CD14-positive monocyte (primary cell): ENCODE measurements around the gene OLIG2. TPM values are rescaled to one million over a fixed set of nuclear protein-coding genes. Genes with fewer than 3 reads are reported as not detected.
A peak's percentile ranks its signal among the peaks of the same experiment; 100 is the strongest.

Source experiments
- DNase-seq, 3 donors: peaks; one replicate each; pipeline ENCODE4 v3.0.0-alpha.2; 2011 to 2022
- H2AFZ ChIP-seq: 2 replicates; pipeline ENCODE4 v1.6.0; 2012; ENCODE audit warnings: mild to moderate bottlenecking, low read depth, low read length, inconsistent platforms; ENCODE audit not compliant: insufficient read depth, poor library complexity, severe bottlenecking
- H3K27ac ChIP-seq, 2 donors: 1 replicate in 1 of 2; 2 replicates in 1 of 2; pipeline ENCODE4 v1.5.1; 2012 to 2013; ENCODE audit warnings: low read length in 2 of 2, control low read depth in 1 of 2, inconsistent platforms in 1 of 2, low read depth in 1 of 2, mild to moderate bottlenecking in 1 of 2
- H3K27me3 ChIP-seq, 2 donors: one replicate each; pipeline versions ENCODE4 v1.6.0 to v1.6.1; 2011 to 2013; ENCODE audit warnings: low read length in 2 of 2; ENCODE audit not compliant: control insufficient read depth in 2 of 2, insufficient read depth in 2 of 2
- H3K36me3 ChIP-seq, 2 donors: replicated peaks in 1 of 2; 1 replicate in 1 of 2; 2 replicates in 1 of 2; pipeline versions ENCODE4 v1.5.1 to v1.6.1; 2012 to 2013; ENCODE audit warnings: low read length in 2 of 2, control low read depth in 1 of 2, inconsistent platforms in 1 of 2, mild to moderate bottlenecking in 1 of 2; ENCODE audit not compliant: insufficient read depth in 2 of 2, control insufficient read depth in 1 of 2
- H3K4me1 ChIP-seq, 2 donors: 1 replicate in 1 of 2; 2 replicates in 1 of 2; pipeline versions ENCODE4 v1.5.1 to v1.6.1; 2012 to 2013; ENCODE audit warnings: low read length in 2 of 2, control low read depth in 1 of 2, inconsistent platforms in 1 of 2, mild to moderate bottlenecking in 1 of 2, moderate library complexity in 1 of 2; ENCODE audit not compliant: insufficient read depth in 2 of 2, control insufficient read depth in 1 of 2
- H3K4me2 ChIP-seq: replicated peaks from 2 replicates; pipeline ENCODE3; 2012; ENCODE audit warnings: low read length, moderate library complexity, mild to moderate bottlenecking; ENCODE audit not compliant: poor library complexity, severe bottlenecking; ENCODE audit errors: extremely low read depth
- H3K4me3 ChIP-seq, 3 experiments: fragments of 200-600 bp in 1 of 3; sonication (generic) in 1 of 3; replicated peaks in 1 of 3; 1 replicate in 2 of 3; 2 replicates in 1 of 3; pipeline ENCODE4 v1.5.1; 2011 to 2013; ENCODE audit warnings: low read length in 3 of 3, mild to moderate bottlenecking in 3 of 3, control low read depth in 2 of 3, low read depth in 2 of 3, inconsistent platforms in 1 of 3, moderate library complexity in 1 of 3
- H3K79me2 ChIP-seq: 2 replicates; pipeline ENCODE4 v1.6.0; 2012; ENCODE audit warnings: mild to moderate bottlenecking, control low read depth, inconsistent platforms, low read length, moderate library complexity; ENCODE audit not compliant: insufficient read depth
- H3K9ac ChIP-seq: 2 replicates; pipeline ENCODE4 v1.6.0; 2017; ENCODE audit warnings: low read length, mild to moderate bottlenecking; ENCODE audit not compliant: insufficient read depth, poor library complexity, severe bottlenecking
- H3K9me3 ChIP-seq, 2 donors: replicated peaks in 1 of 2; 1 replicate in 1 of 2; 2 replicates in 1 of 2; pipeline versions ENCODE4 v1.5.1 to v1.6.1; 2012 to 2013; ENCODE audit warnings: low read length in 2 of 2, control low read depth in 1 of 2; ENCODE audit not compliant: control insufficient read depth in 1 of 2, insufficient read depth in 1 of 2
- H4K20me1 ChIP-seq: 2 replicates; pipeline ENCODE4 v1.6.0; 2012; ENCODE audit warnings: mild to moderate bottlenecking, low read length, control low read depth, moderate library complexity; ENCODE audit not compliant: insufficient read depth
- H3K27ac Mint-ChIP-seq, 7 donors: one replicate each; pipeline ENCODE4 v1.8.0; 2020; ENCODE audit warnings: mild to moderate bottlenecking in 7 of 7, mixed read lengths in 7 of 7, moderate library complexity in 6 of 7, inconsistent platforms in 2 of 7
- H3K27me3 Mint-ChIP-seq, 3 donors: one replicate each; pipeline ENCODE4 v1.8.0; 2021 to 2022; ENCODE audit warnings: low read depth in 3 of 3, mild to moderate bottlenecking in 3 of 3, mixed read lengths in 3 of 3, moderate library complexity in 3 of 3, inconsistent platforms in 1 of 3
- H3K36me3 Mint-ChIP-seq, 2 donors: one replicate each; pipeline ENCODE4 v1.8.0; 2020; ENCODE audit warnings: mixed read lengths in 2 of 2, inconsistent platforms in 1 of 2, mild to moderate bottlenecking in 1 of 2
- H3K4me1 Mint-ChIP-seq: one replicate; pipeline ENCODE4 v1.8.0; 2020; ENCODE audit warnings: mild to moderate bottlenecking, mixed read lengths
- H3K4me3 Mint-ChIP-seq, 2 donors: one replicate each; pipeline ENCODE4 v1.8.0; 2020; ENCODE audit warnings: mild to moderate bottlenecking in 2 of 2, mixed read lengths in 2 of 2, moderate library complexity in 1 of 2
- H3K9me3 Mint-ChIP-seq, 7 donors: one replicate each; pipeline ENCODE4 v1.8.0; 2020 to 2022; ENCODE audit warnings: mixed read lengths in 7 of 7, mild to moderate bottlenecking in 6 of 7, moderate library complexity in 6 of 7, inconsistent platforms in 2 of 7
- CTCF ChIP-seq: fragments of 200-600 bp; IDR thresholded peaks from one replicate; pipeline ENCODE4 v1.8.0; 2022; ENCODE audit warnings: antibody characterized with exemption, mild to moderate bottlenecking
- WGBS: methylation state at CpG from one replicate; pipeline ENCODE4 v1.1.5; 2013; ENCODE audit warnings: missing lambda C conversion rate; ENCODE audit not compliant: insufficient coverage; 5-methylcytosine and 5-hydroxymethylcytosine counted together
- intact Hi-C, 2 donors: fragments of 100-400 bp; cut with micrococcal nuclease; formaldehyde crosslinking; loops; one replicate each; pipeline versions ENCODE4 v1.15.0 to v1.15.1; 2023
- polyA plus RNA-seq, 3 donors: library from polyadenylated mRNA; depleted of rRNA in 1 of 3; unstranded in 2 of 3; stranded (reverse) in 1 of 3; fragments of 300-500 nt in 2 of 3; fragments of >200 nt in 1 of 3; fragmentation: Illumina TruSeq in 2 of 3; gene quantifications; 1 replicate in 2 of 3; 2 replicates in 1 of 3; pipeline ENCODE4 v1.2.3, GENCODE V29; 2012 to 2021

The OLIG2 gene
- polyA plus RNA-seq, 3 donors: 0.20 TPM; not detected in 2

GRCh38 chr21:33040215-33040614, 14.5 kb downstream of the OLIG2 start:
- no peak overlapping the region for H3K4me3 Mint-ChIP-seq
- Histone ChIP-seq H3K27me3 (no peaks in the 10 kb centered on the region), H3K4me1 (peaks cover 29% of the 10 kb centered on the region in 2 donors), H3K9ac (no peak overlapping the region), H3K4me2 (no peak overlapping the region), H3K9me3 (no peaks in the 10 kb centered on the region), H3K4me3 (no peak overlapping the region), H4K20me1 (no peaks in the 10 kb centered on the region), H3K79me2 (no peaks in the 10 kb centered on the region), H2AFZ (no peak overlapping the region), H3K27ac (no peak overlapping the region), H3K36me3 (no peaks in the 10 kb centered on the region)
- H3K4me1 Mint-ChIP-seq: peaks cover 34% of the 10 kb centered on the region
- peaks cover 0 to 1% (median 0%) of the 10 kb centered on the region in 3 donors for H3K27me3 Mint-ChIP-seq
- H3K36me3 Mint-ChIP-seq: peaks cover 2% of the 10 kb centered on the region in 2 donors
- no peak overlapping the region for H3K27ac Mint-ChIP-seq
- H3K9me3 Mint-ChIP-seq: peaks cover 0 to 2% (median 0%) of the 10 kb centered on the region in 7 donors
- DNase-seq: no peak
- TF ChIP-seq CTCF: no peak
- WGBS: no CpG with 5 or more reads among the region's 3 CpGs
- intact Hi-C loops: no loop called here

GRCh38 chr21:33041981-33042380, 16.2 kb downstream of the OLIG2 start:
- Histone ChIP-seq H3K4me1 (peaks cover 11% of the 10 kb centered on the region in 2 donors), H3K4me3 (no peak overlapping the region), H3K9ac (no peak overlapping the region), H3K27me3 (no peaks in the 10 kb centered on the region), H4K20me1 (no peaks in the 10 kb centered on the region), H3K9me3 (no peaks in the 10 kb centered on the region), H3K27ac (no peak overlapping the region), H3K36me3 (no peaks in the 10 kb centered on the region), H2AFZ (no peak overlapping the region), H3K4me2 (no peak overlapping the region), H3K79me2 (no peaks in the 10 kb centered on the region)
- H3K27ac Mint-ChIP-seq: no peak overlapping the region
- peak in 1 of 3 donors; percentile 40 for DNase-seq
- peaks cover 2% of the 10 kb centered on the region in 2 donors for H3K36me3 Mint-ChIP-seq
- H3K4me3 Mint-ChIP-seq: no peak overlapping the region
- peaks cover 0 to 2% (median 0%) of the 10 kb centered on the region in 7 donors for H3K9me3 Mint-ChIP-seq
- H3K4me1 Mint-ChIP-seq: peaks cover 17% of the 10 kb centered on the region
- WGBS: 83% methylated on average over 1 of the region's 2 CpGs
- no peak for TF ChIP-seq CTCF
- peaks cover 0 to 2% (median 0%) of the 10 kb centered on the region in 3 donors for H3K27me3 Mint-ChIP-seq
- intact Hi-C loops: no loop called here
